Hepatocyte (in vitro differentiated cells): Measurements from ENCODE around the gene ANKRD33. TPM values are rescaled to one million over a fixed set of nuclear protein-coding genes. Genes with fewer than 3 reads are reported as not detected.

Source experiments
- DNase-seq: peaks from one replicate; pipeline ENCODE4 v3.0.0-alpha.2; 2016; ENCODE audit warnings: low spot score
- H2AFZ ChIP-seq: fragments of 200-600 bp; sonication (generic); 2 replicates; pipeline ENCODE4 v1.6.0; 2016; ENCODE audit warnings: antibody characterized with exemption, mild to moderate bottlenecking
- H3K27ac ChIP-seq: fragments of 200-600 bp; sonication (generic); 2 replicates; pipeline ENCODE4 v1.5.1; 2016; ENCODE audit warnings: mild to moderate bottlenecking
- H3K27me3 ChIP-seq: fragments of 200-600 bp; sonication (generic); 2 replicates; pipeline ENCODE4 v1.6.1; 2016
- H3K36me3 ChIP-seq: fragments of 200-600 bp; sonication (generic); replicated peaks from 2 replicates; pipeline ENCODE4 v1.5.1; 2016; ENCODE audit warnings: low read depth; ENCODE audit not compliant: insufficient read depth
- H3K4me1 ChIP-seq: fragments of 200-600 bp; sonication (generic); 2 replicates; pipeline ENCODE4 v1.5.1; 2016; ENCODE audit warnings: mild to moderate bottlenecking, moderate library complexity; ENCODE audit not compliant: insufficient read depth
- H3K4me2 ChIP-seq: fragments of 200-600 bp; sonication (generic); 2 replicates; pipeline ENCODE4 v1.6.0; 2016
- H3K4me3 ChIP-seq: fragments of 200-600 bp; sonication (generic); 2 replicates; pipeline ENCODE4 v1.5.1; 2016; ENCODE audit warnings: mild to moderate bottlenecking
- H3K79me2 ChIP-seq: fragments of 200-600 bp; sonication (generic); 2 replicates; pipeline ENCODE4 v1.6.0; 2017; ENCODE audit warnings: mild to moderate bottlenecking
- H3K9me2 ChIP-seq: fragments of 200-600 bp; sonication (generic); replicated peaks from 2 replicates; pipeline ENCODE4 v1.6.0; 2017; ENCODE audit warnings: mild to moderate bottlenecking; ENCODE audit not compliant: insufficient read depth
- H3K9me3 ChIP-seq: fragments of 200-600 bp; sonication (generic); 2 replicates; pipeline ENCODE4 v1.5.1; 2016; ENCODE audit warnings: low read depth, mild to moderate bottlenecking
- H4K20me1 ChIP-seq: fragments of 200-600 bp; sonication (generic); 2 replicates; pipeline ENCODE4 v1.6.0; 2016; ENCODE audit warnings: mild to moderate bottlenecking; ENCODE audit not compliant: insufficient read depth, poor library complexity, severe bottlenecking
- EZH2 ChIP-seq: fragments of 200-600 bp; sonication (generic); IDR thresholded peaks from 2 replicates; pipeline ENCODE4 v1.6.1; 2016; ENCODE audit warnings: antibody characterized with exemption, mild to moderate bottlenecking, borderline replicate concordance
- EZH2phosphoT487 ChIP-seq: fragments of 200-600 bp; sonication (generic); IDR thresholded peaks from one replicate; pipeline ENCODE4 v1.6.1; 2018; ENCODE audit warnings: antibody characterized with exemption, mild to moderate bottlenecking, low read depth, moderate library complexity; ENCODE audit not compliant: unreplicated experiment, severe bottlenecking
- WGBS: methylation state at CpG from one replicate; pipeline ENCODE4 v1.1.6; 2016; ENCODE audit warnings: low lambda C conversion rate; ENCODE audit errors: missing lambda C conversion rate; 5-methylcytosine and 5-hydroxymethylcytosine counted together
- polyA plus RNA-seq: library from polyadenylated mRNA; unstranded; fragments of >200 nt; fragmentation: Nextera tagmentation; extraction: Ambion mirVana; gene quantifications from 2 replicates; pipeline ENCODE4 v1.2.1, GENCODE V29; 2016
- total RNA-seq: library from RNA; depleted of rRNA; stranded (reverse); fragments of >200 nt; gene quantifications from 2 replicates; pipeline ENCODE4 v1.2.3, GENCODE V29; 2014
- TF ChIP-seq, protein P1 (sequence below): fragments of 200-600 bp; sonication (generic); IDR thresholded peaks from 2 replicates; pipeline ENCODE4 v1.5.1; 2016; ENCODE audit warnings: antibody characterized with exemption, mild to moderate bottlenecking; ENCODE audit not compliant: poor library complexity

ANKRD33 gene
- total and polyA plus RNA-seq, 2 experiments from 2014 or later = 0.12 TPM; not detected in 1

DNA sequence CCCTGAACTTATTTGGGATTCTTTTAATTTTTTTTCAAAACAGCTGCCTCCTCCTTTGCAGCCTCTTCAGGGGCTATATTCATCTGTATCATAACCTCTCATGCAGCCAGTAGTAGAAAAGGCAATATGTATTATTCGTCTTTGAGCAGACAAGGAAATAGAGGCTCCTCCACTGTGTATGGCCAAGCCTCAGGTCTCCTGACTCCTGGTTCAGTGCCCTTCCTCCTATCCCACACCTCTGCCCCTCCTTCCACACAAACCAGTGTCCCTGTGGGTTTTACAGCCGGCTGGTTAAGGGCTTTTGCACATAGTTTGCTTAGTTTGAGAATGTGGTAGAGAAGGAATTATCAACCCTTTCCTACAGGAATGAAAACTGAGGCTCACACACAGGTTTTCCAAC, 10.6 kb downstream of the ANKRD33 start:
- Histone ChIP-seq H3K4me2 (no peak overlapping the region), H2AFZ (no peak overlapping the region), H3K27ac (no peak overlapping the region), H3K27me3 (no peaks in the 10 kb centered on the region), H3K79me2 (no peaks in the 10 kb centered on the region), H4K20me1 (no peaks in the 10 kb centered on the region), H3K36me3 (no peaks in the 10 kb centered on the region), H3K4me3 (no peak overlapping the region), H3K4me1 (peaks cover 6% of the 10 kb centered on the region), H3K9me3 (no peaks in the 10 kb centered on the region), H3K9me2 (no peaks in the 10 kb centered on the region)
- DNase-seq = no peak
- 88% methylated on average over 2 of the region's 2 CpGs for WGBS
- TF ChIP-seq, protein P1, sequence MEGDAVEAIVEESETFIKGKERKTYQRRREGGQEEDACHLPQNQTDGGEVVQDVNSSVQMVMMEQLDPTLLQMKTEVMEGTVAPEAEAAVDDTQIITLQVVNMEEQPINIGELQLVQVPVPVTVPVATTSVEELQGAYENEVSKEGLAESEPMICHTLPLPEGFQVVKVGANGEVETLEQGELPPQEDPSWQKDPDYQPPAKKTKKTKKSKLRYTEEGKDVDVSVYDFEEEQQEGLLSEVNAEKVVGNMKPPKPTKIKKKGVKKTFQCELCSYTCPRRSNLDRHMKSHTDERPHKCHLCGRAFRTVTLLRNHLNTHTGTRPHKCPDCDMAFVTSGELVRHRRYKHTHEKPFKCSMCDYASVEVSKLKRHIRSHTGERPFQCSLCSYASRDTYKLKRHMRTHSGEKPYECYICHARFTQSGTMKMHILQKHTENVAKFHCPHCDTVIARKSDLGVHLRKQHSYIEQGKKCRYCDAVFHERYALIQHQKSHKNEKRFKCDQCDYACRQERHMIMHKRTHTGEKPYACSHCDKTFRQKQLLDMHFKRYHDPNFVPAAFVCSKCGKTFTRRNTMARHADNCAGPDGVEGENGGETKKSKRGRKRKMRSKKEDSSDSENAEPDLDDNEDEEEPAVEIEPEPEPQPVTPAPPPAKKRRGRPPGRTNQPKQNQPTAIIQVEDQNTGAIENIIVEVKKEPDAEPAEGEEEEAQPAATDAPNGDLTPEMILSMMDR = no peak
- TF ChIP-seq EZH2 (no peak), EZH2phosphoT487 (no peak)

DNA sequence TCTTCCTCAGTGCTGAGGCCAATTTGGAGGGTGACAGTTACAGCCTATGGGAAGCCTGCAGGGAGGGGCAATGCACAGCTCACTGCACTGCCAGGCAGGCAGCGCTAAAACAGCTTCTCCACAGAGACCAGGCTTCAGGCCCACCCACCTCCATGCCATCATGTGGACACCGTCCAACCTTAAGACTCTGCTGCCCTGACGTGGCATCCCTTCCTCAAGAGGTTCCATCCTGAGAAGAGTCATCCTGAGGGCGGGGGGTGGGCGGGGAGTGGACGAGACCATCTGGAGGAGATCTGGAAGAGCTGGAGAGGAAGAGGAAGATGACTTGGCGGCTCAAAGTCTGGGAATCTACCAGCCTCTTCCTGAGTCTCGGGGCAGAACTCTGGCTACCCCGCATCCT, 11.0 kb downstream of the ANKRD33 start:
- H3K27ac ChIP-seq = no peak overlapping the region
- TF ChIP-seq, protein P1 = no peak
- TF ChIP-seq EZH2 (no peak), EZH2phosphoT487 (no peak)
- no peak overlapping the region for H3K4me3 ChIP-seq
- no peaks in the 10 kb centered on the region for H3K9me3 ChIP-seq
- DNase-seq = peak; percentile 5
- H3K79me2 ChIP-seq = no peaks in the 10 kb centered on the region
- no peaks in the 10 kb centered on the region for H3K9me2 ChIP-seq
- H3K4me2 ChIP-seq = no peak overlapping the region
- no peak overlapping the region for H2AFZ ChIP-seq
- peaks cover 6% of the 10 kb centered on the region for H3K4me1 ChIP-seq
- H4K20me1 ChIP-seq = no peaks in the 10 kb centered on the region
- H3K36me3 ChIP-seq = no peaks in the 10 kb centered on the region
- 83% methylated on average over 9 of the region's 9 CpGs for WGBS
- no peaks in the 10 kb centered on the region for H3K27me3 ChIP-seq

DNA sequence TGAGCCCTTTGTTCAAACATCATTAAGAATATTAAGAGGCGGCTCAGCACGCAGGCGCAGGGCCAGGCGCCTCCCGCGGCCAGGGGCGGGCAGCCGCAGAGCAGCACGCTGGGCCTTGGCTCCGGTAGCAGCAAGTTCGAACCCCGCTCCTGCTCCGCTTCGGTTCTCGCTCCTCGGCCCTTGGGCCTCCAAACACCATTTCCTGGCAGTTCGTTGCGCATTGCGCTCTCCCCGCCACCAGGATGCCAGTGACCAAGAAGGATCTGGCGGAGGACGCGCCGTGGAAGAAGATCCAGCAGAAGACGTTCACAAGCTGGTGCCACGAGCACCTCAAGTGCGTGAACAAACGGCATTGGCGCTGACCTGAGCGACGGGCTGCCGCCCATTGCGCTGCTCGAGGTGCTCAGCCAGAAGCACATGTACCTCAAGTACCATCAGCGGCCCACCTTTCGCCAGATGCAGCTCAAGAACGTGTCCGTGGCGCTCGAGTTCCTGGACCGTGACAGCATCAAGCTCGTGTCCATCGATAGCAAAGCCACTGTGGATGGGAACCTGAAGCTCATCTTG, 12.5 kb downstream of the ANKRD33 start:
- no peaks in the 10 kb centered on the region for H3K9me3 ChIP-seq
- no peaks in the 10 kb centered on the region for H3K36me3 ChIP-seq
- 98% methylated on average over 43 of the region's 43 CpGs for WGBS
- no peaks in the 10 kb centered on the region for H3K27me3 ChIP-seq
- no peaks in the 10 kb centered on the region for H3K79me2 ChIP-seq
- no peaks in the 10 kb centered on the region for H4K20me1 ChIP-seq
- TF ChIP-seq, protein P1 = no peak
- TF ChIP-seq EZH2 (no peak), EZH2phosphoT487 (no peak)
- no peak overlapping the region for H3K27ac ChIP-seq
- H3K9me2 ChIP-seq = no peaks in the 10 kb centered on the region
- no peak for DNase-seq
- peaks cover 6% of the 10 kb centered on the region for H3K4me1 ChIP-seq
- no peak overlapping the region for H3K4me2 ChIP-seq
- H2AFZ ChIP-seq = no peak overlapping the region
- no peak overlapping the region for H3K4me3 ChIP-seq
